ENCODE measurements around the gene PLOD2. TPM values are rescaled to one million over a fixed set of nuclear protein-coding genes. Genes with fewer than 3 reads are reported as not detected.
A peak's percentile ranks its signal among the peaks of the same experiment; 100 is the strongest.

PLOD2 gene
- total RNA-seq, 3 donors from 2014 or later: 0.21 to 0.71 (median 0.61) TPM

DNA sequence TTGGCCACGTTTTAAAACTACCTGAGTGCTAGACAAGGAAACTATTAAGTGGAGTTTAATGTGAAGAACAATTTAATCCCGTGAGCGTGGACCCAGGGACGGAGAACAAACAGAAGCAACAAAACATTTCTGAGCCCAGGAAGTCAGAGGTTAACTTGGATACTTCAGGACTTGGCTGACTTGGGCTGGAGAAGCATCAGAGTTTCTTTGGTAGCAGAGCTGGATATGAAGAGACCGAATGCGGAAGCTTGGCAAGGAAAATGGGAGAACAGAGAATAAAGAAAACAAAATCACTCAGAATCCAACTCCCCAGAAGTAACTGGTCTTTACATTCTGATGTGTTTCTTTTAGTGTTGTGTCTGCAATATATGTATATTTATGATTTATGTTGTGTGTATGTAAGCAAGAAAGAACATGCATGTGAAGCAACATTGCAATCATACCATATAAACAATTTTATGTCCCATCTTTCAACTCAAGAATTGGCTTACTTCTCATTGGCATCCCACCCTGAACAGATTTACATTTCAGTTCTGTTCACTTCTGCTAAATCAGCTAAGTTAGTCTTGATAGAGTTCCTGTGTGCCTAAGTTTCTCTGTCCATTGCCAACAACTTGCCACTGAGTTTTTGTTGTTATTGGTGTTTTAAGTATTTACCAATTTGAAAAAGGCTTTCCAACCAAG lies 17.2 kb upstream of the PLOD2 start:
- H3K27me3 Mint-ChIP-seq (ENCODE audit: low read depth): peaks cover 3% of the 10 kb centered on the region
- DNase-seq (no peak), ATAC-seq (no peak)
- no peaks in the 10 kb centered on the region for H3K36me3 Mint-ChIP-seq (ENCODE audit: insufficient read depth)
- no peak overlapping the region for H3K4me3 Mint-ChIP-seq
- no peaks in the 10 kb centered on the region for H3K9me3 Mint-ChIP-seq
- no peaks in the 10 kb centered on the region for H3K4me1 Mint-ChIP-seq (ENCODE audit: low read depth)

DNA sequence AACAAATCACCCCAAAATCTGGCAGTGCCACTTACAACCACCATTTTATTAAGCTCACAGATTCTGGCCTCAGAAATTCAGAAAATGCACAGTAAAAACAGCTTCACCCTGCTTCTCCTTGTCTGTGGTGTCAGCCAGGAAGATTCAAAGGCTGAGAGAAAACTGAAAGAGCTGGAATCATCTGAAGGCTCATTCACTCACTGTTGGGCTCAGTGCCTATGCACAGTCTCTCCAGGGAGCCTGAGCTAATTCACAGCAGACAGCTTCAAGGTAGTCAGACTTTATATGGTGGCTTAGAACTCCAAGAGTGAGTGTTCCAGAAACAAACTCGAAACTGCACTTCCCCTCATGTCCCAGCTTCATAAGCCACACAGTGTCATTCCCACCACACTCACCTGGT lies 16.5 kb upstream of the PLOD2 start:
- ATAC-seq (no peak), DNase-seq (no peak)
- Mint-ChIP-seq H3K27me3 (ENCODE audit: low read depth) (peaks cover 6% of the 10 kb centered on the region), H3K4me3 (no peak overlapping the region), H3K4me1 (ENCODE audit: low read depth) (no peaks in the 10 kb centered on the region), H3K36me3 (ENCODE audit: insufficient read depth) (no peaks in the 10 kb centered on the region), H3K9me3 (no peaks in the 10 kb centered on the region)

DNA sequence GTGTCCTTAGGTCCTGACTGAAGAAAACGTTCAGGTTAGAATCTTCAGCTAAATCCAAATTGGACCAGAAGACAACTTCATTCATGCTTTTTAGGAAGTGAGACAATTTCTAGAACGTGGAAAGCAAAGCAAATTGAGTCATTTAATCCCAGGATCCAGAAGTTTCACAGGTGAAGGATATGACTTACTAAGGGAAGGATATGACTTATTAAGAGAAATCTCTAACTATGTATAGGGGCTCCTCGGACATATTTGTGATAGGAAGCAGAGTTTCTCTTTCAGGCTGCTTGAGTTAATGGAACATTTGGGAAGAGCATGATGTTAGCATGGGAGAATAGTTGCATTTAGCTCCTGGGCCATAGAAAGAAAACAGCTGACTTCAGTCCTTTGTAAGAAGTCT lies 16.1 kb upstream of the PLOD2 start:
- H3K9me3 Mint-ChIP-seq: no peaks in the 10 kb centered on the region
- H3K36me3 Mint-ChIP-seq (ENCODE audit: insufficient read depth): no peaks in the 10 kb centered on the region
- no peaks in the 10 kb centered on the region for H3K4me1 Mint-ChIP-seq (ENCODE audit: low read depth)

DNA sequence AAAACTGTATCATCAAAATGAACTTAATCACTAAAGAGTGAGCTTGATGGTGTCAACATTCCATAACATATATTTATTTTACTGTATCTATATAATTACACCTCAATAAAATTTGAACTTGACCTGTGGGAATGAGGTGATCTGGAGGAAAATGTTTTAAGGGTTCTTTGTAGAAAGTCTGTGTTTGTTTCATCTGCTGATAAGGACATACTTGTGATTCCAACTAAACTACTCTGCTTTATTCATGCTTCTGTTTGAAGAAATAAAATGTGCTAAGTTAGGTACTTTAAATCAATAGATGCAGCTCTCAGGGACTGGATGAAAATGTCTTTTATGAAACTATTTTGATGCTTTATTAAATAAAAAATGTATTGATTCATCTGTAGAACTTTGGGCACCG lies 11.6 kb upstream of the PLOD2 start:
- ATAC-seq: no peak

More for the DNA sequence above, 16.1 kb upstream of the PLOD2 start:
- no peak overlapping the region for H3K4me3 Mint-ChIP-seq
- no peak for ATAC-seq
- DNase-seq: no peak
- peaks cover 7% of the 10 kb centered on the region for H3K27me3 Mint-ChIP-seq (ENCODE audit: low read depth)

DNA sequence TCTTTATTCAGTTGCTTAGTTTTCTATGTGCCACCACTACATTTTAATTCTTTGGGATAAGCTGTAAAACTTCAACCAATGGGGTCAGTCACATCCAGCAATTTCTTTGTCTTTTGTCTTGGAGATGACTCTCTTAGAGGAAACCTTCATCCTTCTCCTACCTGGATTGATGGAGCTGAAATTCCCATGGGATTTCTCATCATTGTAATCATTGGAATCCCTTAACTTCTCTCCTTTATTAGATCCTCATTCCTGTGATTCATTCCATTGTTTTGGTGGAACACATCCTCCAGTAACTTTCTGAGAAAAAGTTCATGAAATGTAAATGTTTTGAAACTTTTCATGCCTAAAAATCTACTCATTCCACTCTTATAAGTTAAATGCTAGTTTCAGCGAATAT lies 9.6 kb upstream of the PLOD2 start:
- DNase-seq (no peak), ATAC-seq (no peak)
- H3K4me3 Mint-ChIP-seq: no peak overlapping the region
- peaks cover 8% of the 10 kb centered on the region for H3K27me3 Mint-ChIP-seq (ENCODE audit: low read depth)
- H3K4me1 Mint-ChIP-seq (ENCODE audit: low read depth): no peaks in the 10 kb centered on the region
- H3K36me3 Mint-ChIP-seq (ENCODE audit: insufficient read depth): no peaks in the 10 kb centered on the region
- no peaks in the 10 kb centered on the region for H3K9me3 Mint-ChIP-seq

More for the DNA sequence above, 11.6 kb upstream of the PLOD2 start:
- H3K27me3 Mint-ChIP-seq (ENCODE audit: low read depth): peaks cover 9% of the 10 kb centered on the region
- no peaks in the 10 kb centered on the region for H3K9me3 Mint-ChIP-seq
- DNase-seq: no peak
- H3K36me3 Mint-ChIP-seq (ENCODE audit: insufficient read depth): no peaks in the 10 kb centered on the region
- no peak overlapping the region for H3K4me3 Mint-ChIP-seq
- H3K4me1 Mint-ChIP-seq (ENCODE audit: low read depth): no peaks in the 10 kb centered on the region

DNA sequence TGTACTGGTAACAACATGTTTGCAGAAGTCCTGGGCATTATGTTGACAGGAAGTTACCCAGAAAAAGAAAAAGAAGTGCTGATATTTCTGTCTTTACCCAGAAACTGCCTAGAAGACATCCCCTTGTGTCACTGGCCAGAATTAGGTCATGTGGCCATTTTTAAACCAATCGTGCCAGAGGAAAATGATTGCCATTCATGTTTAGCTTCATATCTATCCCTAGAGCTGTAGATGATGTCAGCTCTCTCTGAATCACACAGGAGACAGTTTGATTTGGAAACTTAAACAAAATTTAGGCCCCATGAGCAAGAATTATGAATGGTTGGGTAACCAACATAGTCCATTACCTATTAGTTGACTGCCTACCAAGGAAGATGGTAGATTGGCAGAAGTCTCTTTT lies 8.9 kb upstream of the PLOD2 start:
- Mint-ChIP-seq H3K27me3 (ENCODE audit: low read depth) (peaks cover 10% of the 10 kb centered on the region), H3K9me3 (no peaks in the 10 kb centered on the region), H3K4me3 (no peak overlapping the region), H3K36me3 (ENCODE audit: insufficient read depth) (no peaks in the 10 kb centered on the region), H3K4me1 (ENCODE audit: low read depth) (no peaks in the 10 kb centered on the region)
- no peak for ATAC-seq
- DNase-seq: no peak

DNA sequence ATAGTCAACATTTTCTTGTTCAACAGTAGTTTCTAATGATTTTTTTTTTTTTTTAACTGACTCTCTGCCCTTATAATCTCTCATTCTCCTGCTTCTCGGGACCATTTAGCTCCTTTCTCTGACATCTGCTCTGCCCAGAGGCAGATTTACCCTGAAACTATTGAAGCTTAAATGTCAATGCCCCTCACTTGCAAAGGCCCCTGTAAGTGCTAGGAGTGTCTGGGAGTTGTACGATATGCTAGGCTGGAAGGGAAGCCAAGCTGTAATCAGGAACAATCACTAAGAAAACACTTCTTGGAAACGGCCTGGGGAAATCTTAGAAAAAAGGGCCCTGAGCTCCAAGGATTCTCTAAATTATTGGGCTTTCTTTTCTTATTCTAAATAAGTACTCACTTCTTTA lies 5.8 kb upstream of the PLOD2 start:
- H3K9me3 Mint-ChIP-seq: no peaks in the 10 kb centered on the region
- peaks cover 22% of the 10 kb centered on the region for H3K27me3 Mint-ChIP-seq (ENCODE audit: low read depth)
- H3K4me3 Mint-ChIP-seq: no peak overlapping the region
- no peaks in the 10 kb centered on the region for H3K4me1 Mint-ChIP-seq (ENCODE audit: low read depth)
- H3K36me3 Mint-ChIP-seq (ENCODE audit: insufficient read depth): no peaks in the 10 kb centered on the region
- no peak for ATAC-seq
- no peak for DNase-seq

DNA sequence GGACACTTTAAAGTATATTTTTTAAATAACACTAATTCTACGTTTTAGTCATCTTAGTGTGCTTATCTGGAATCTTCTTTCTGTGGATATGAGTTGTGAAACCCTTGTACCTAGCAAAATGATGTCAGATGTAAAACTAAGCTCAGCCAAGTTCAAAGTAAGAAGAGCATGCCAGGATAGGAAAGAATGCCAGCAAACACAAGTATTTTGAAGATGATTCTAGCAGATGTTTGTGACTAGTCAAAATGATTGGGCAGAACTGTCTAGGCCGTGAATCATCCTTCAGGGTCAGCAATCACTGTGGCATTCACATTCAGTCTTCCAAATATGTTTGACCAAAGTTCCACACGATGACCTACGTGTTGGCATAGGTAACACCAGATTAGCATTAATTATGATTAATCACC lies 5.4 kb upstream of the PLOD2 start:
- Mint-ChIP-seq H3K36me3 (ENCODE audit: insufficient read depth) (no peaks in the 10 kb centered on the region), H3K4me1 (ENCODE audit: low read depth) (peaks cover 3% of the 10 kb centered on the region), H3K4me3 (no peak overlapping the region), H3K27me3 (ENCODE audit: low read depth) (peaks cover 26% of the 10 kb centered on the region), H3K9me3 (no peaks in the 10 kb centered on the region)
- ATAC-seq (no peak), DNase-seq (no peak)

DNA sequence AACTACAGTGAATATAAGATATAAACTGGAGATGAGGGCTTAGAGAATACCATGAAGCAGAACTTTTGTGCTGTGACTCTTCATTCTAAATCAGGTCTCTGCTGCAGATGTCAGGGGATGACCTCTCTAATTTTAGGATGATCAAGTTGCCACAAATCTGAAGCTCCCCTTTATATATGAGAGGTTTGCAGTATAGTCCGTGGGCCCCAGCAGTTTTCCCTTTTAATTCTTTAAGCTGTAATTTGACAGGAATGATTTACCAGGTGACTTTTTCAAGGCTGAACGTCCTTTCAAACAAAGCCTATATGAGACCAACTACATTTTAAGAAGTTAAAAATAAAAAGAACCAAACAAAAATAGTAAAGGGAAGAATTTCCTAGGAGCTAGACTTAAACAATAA lies 4.9 kb upstream of the PLOD2 start:
- no peak for ATAC-seq
- H3K4me3 Mint-ChIP-seq: no peak overlapping the region
- peaks cover 29% of the 10 kb centered on the region for H3K27me3 Mint-ChIP-seq (ENCODE audit: low read depth)
- peaks cover 5% of the 10 kb centered on the region for H3K4me1 Mint-ChIP-seq (ENCODE audit: low read depth)
- H3K9me3 Mint-ChIP-seq: no peaks in the 10 kb centered on the region
- DNase-seq: no peak
- H3K36me3 Mint-ChIP-seq (ENCODE audit: insufficient read depth): no peaks in the 10 kb centered on the region

DNA sequence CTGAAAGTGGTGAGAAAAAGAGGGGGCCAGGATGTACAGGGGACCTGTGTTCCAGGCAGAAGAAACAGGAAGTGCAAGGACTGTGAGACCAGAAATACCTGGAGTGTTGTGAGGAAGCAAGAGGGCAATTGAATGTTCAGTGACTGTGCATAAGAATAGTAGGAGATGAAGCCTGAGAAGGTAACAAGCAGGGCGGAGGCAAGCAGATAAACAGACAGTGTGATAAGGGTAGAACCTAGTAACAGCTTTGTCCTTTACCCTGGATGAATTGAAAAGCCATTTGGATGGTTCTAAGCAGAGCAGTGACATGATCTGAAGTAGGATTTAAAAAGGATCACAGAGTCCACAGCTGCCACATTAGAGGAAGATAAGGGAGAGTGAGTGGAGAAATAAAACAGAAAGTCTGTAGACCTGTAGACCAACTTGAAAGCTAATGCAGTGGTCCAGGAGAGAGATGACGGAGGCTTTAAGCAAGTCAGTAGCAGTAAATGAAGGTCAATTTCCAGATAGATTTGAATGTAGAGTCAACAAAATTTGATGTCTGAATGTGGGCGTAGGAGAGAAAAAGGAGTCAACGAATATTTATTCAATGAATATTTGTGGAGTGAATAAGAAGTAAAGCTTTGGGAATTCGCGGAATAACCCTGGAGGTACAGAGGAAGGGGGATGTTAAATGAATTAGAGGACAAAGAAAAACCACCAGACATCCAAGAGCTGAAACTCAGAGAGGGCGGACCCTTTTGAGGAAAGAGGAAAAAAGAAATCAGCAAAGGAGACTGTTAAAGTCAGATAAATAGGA lies 4.2 kb upstream of the PLOD2 start:
- H3K4me3 Mint-ChIP-seq: no peak overlapping the region
- peaks cover 9% of the 10 kb centered on the region for H3K4me1 Mint-ChIP-seq (ENCODE audit: low read depth)
- ATAC-seq: no peak
- no peaks in the 10 kb centered on the region for H3K36me3 Mint-ChIP-seq (ENCODE audit: insufficient read depth)
- H3K27me3 Mint-ChIP-seq (ENCODE audit: low read depth): peaks cover 33% of the 10 kb centered on the region
- DNase-seq: no peak
- no peaks in the 10 kb centered on the region for H3K9me3 Mint-ChIP-seq

DNA sequence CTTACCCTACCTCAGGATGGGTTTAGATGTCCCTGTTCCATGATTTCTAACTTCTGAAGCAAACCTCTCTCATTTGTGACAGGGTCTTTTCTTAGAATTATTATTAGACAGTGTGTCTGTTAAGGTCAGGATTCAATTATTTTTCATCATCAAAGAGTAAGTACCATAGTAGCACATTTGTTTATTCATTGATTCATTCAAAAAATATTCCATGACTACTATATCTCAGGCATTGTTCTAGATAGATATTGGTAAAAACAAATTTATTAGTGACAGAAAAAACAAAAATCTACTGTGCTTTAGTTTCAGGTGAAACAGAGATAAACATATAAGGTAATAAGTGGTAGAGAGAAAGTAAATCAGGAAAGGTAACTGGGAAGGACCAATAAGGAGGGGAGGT lies 3.5 kb upstream of the PLOD2 start:
- Mint-ChIP-seq H3K36me3 (ENCODE audit: insufficient read depth) (no peaks in the 10 kb centered on the region), H3K9me3 (no peaks in the 10 kb centered on the region), H3K4me1 (ENCODE audit: low read depth) (peaks cover 14% of the 10 kb centered on the region), H3K4me3 (no peak overlapping the region), H3K27me3 (ENCODE audit: low read depth) (peaks cover 39% of the 10 kb centered on the region)
- ATAC-seq (no peak), DNase-seq (no peak)

DNA sequence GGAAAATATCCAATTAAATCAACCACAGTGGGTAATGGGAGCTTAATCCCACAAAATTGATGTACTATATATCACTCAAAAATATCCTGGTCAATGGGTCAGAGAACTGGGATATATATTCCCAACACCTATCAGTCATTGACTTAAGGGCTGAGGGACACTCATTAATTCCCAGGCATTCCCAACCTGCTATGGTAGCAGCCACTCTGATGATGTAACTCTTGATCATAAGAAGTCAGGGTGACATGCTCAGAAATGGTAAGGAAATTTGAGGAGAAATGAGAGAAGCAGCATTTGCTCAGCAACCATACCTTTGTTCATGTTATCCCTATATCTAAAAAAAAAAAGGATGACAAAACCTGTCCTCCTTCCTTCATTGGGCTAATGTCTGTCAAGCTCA lies 3.1 kb upstream of the PLOD2 start:
- H3K36me3 Mint-ChIP-seq (ENCODE audit: insufficient read depth): no peaks in the 10 kb centered on the region
- no peak overlapping the region for H3K4me3 Mint-ChIP-seq
- H3K9me3 Mint-ChIP-seq: no peaks in the 10 kb centered on the region
- DNase-seq: no peak
- peaks cover 41% of the 10 kb centered on the region for H3K27me3 Mint-ChIP-seq (ENCODE audit: low read depth)
- ATAC-seq: no peak
- peaks cover 14% of the 10 kb centered on the region for H3K4me1 Mint-ChIP-seq (ENCODE audit: low read depth)

DNA sequence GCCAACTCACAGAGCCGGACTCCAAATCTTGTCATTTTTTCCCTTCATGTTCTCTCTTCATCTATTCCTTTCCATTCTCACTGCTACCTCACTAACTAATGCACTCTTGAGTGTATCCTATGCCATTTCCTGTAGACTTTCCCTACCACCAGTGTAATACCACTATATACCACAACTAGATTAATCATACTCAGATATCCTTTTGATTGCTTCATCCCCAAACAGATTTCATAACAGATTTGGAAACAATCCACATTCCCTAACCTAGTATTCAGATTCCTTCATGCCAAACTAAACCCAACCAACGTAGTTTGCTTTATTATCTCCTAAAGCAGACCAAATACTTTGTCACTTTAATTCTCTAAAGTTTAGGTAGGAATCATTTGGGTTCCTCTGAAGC lies 2.6 kb upstream of the PLOD2 start:
- DNase-seq (no peak), ATAC-seq (no peak)
- no peaks in the 10 kb centered on the region for H3K36me3 Mint-ChIP-seq (ENCODE audit: insufficient read depth)
- no peak overlapping the region for H3K4me3 Mint-ChIP-seq
- H3K27me3 Mint-ChIP-seq (ENCODE audit: low read depth): peaks cover 45% of the 10 kb centered on the region
- peaks cover 14% of the 10 kb centered on the region for H3K4me1 Mint-ChIP-seq (ENCODE audit: low read depth)
- no peaks in the 10 kb centered on the region for H3K9me3 Mint-ChIP-seq

DNA sequence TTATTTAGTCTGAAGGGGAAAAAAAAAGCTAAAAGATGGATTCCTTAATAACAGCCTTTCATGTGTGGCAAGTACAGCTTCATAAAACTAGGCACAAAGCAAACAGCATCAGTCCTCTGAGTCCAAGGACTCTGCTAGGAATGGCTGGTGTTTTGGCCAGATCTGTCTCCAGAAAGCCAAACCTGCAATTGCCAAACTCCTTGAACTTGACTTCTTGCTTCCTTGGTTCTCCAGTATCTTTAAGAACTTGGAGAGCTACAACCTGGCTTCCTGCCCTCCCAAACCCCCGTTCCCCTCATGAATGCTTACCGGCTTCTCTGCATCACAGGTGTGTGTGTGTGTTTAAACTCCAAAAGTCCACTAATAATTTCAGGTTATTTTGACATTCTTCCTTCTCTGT lies 1.6 kb upstream of the PLOD2 start:
- ATAC-seq (no peak), DNase-seq (no peak)
- Mint-ChIP-seq H3K36me3 (ENCODE audit: insufficient read depth) (no peaks in the 10 kb centered on the region), H3K9me3 (no peaks in the 10 kb centered on the region), H3K27me3 (ENCODE audit: low read depth) (peaks cover 47% of the 10 kb centered on the region), H3K4me3 (no peak overlapping the region), H3K4me1 (ENCODE audit: low read depth) (peaks cover 14% of the 10 kb centered on the region)

DNA sequence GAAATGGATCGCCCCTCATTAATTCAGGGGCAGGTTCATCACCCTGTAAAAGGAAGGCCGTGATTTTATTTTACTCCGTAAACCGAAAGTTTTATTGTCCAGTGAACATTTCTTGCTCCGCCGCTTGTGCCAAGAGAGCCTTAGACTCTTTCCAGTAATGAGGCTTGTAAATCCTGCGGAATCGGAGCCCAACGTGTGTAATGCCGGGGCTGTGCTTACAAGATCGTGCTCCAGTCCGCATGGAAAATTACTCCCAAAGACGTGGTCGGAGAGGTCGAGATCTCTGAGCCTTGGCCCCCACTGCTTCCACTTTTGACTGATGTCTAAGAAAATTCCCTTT lies 649 bp upstream of the PLOD2 start:
- DNase-seq: no peak
- no peak for ATAC-seq
- H3K27me3 Mint-ChIP-seq (ENCODE audit: low read depth): peaks cover 47% of the 10 kb centered on the region
- no peaks in the 10 kb centered on the region for H3K9me3 Mint-ChIP-seq
- H3K36me3 Mint-ChIP-seq (ENCODE audit: insufficient read depth): no peaks in the 10 kb centered on the region
- peaks cover 14% of the 10 kb centered on the region for H3K4me1 Mint-ChIP-seq (ENCODE audit: low read depth)
- H3K4me3 Mint-ChIP-seq: peak overlapping the region; percentile 24

All from activated T-cell treated with anti-CD3 and anti-CD28 coated beads, Interleukin-2, amount 50 U/mL, for 4 hours (primary cell).